Mesenchymal stem cell (in vitro differentiated cells and primary cell): ENCODE results near the gene KDM4B.

Experiments used
- DNase-seq: peaks from one replicate; pipeline ENCODE4 v3.0.0-alpha.2; 2013
- H2AFZ ChIP-seq: one replicate; pipeline ENCODE4 v1.6.1; 2013; ENCODE audit warnings: low read depth, mild to moderate bottlenecking, control low read depth, inconsistent platforms, low read length, moderate library complexity
- H2AK5ac ChIP-seq: 2 replicates; pipeline ENCODE4 v1.6.1; 2013; ENCODE audit warnings: low read length, moderate library complexity, mild to moderate bottlenecking, inconsistent platforms; ENCODE audit not compliant: severe bottlenecking
- H2BK120ac ChIP-seq: one replicate; pipeline ENCODE4 v1.6.1; 2013; ENCODE audit warnings: low read depth, mild to moderate bottlenecking, inconsistent platforms, low read length, moderate library complexity
- H2BK12ac ChIP-seq, 2 experiments: one replicate each; pipeline ENCODE4 v1.6.1; 2013; ENCODE audit warnings: inconsistent platforms in 2 of 2, low read length in 2 of 2, mild to moderate bottlenecking in 2 of 2, moderate library complexity in 2 of 2, control low read depth in 1 of 2
- H2BK15ac ChIP-seq: one replicate; pipeline ENCODE4 v1.6.1; 2013; ENCODE audit warnings: mild to moderate bottlenecking, low read depth, inconsistent platforms; ENCODE audit not compliant: poor library complexity, severe bottlenecking
- H2BK5ac ChIP-seq: 2 replicates; pipeline ENCODE4 v1.6.1; 2013; ENCODE audit warnings: low read depth, mild to moderate bottlenecking, low read length, control low read depth, inconsistent platforms; ENCODE audit not compliant: poor library complexity, severe bottlenecking
- H3K14ac ChIP-seq, 2 experiments: one replicate each; pipeline ENCODE4 v1.6.1; 2013; ENCODE audit warnings: inconsistent platforms in 2 of 2, low read length in 2 of 2, control low read depth in 1 of 2, mild to moderate bottlenecking in 1 of 2, moderate library complexity in 1 of 2
- H3K18ac ChIP-seq, 2 experiments: one replicate each; pipeline ENCODE4 v1.6.1; 2013; ENCODE audit warnings: inconsistent platforms in 2 of 2, low read length in 2 of 2, control low read depth in 1 of 2, low read depth in 1 of 2, mild to moderate bottlenecking in 1 of 2
- H3K23ac ChIP-seq, 2 experiments: one replicate each; pipeline ENCODE4 v1.6.1; 2013; ENCODE audit warnings: inconsistent platforms in 2 of 2, low read length in 2 of 2, mild to moderate bottlenecking in 2 of 2, moderate library complexity in 2 of 2, control low read depth in 1 of 2
- H3K27ac ChIP-seq: 2 replicates; pipeline ENCODE4 v1.5.1; 2013; ENCODE audit warnings: mild to moderate bottlenecking, moderate library complexity, low read length, control low read depth, inconsistent platforms; ENCODE audit not compliant: poor library complexity, severe bottlenecking
- H3K27me3 ChIP-seq, 2 experiments: 2 replicates each; pipeline versions ENCODE4 v1.6.1 to v1.7.0; 2013; ENCODE audit warnings: low read length in 2 of 2, mild to moderate bottlenecking in 2 of 2, moderate library complexity in 2 of 2, control low read depth in 1 of 2, inconsistent platforms in 1 of 2; ENCODE audit not compliant: control insufficient read depth in 1 of 2, insufficient read depth in 1 of 2
- H3K36me3 ChIP-seq, 2 experiments: 2 replicates each; pipeline versions ENCODE4 v1.6.1 to v1.7.0; 2013; ENCODE audit warnings: low read length in 2 of 2, control low read depth in 1 of 2, inconsistent platforms in 1 of 2, low read depth in 1 of 2, mild to moderate bottlenecking in 1 of 2; ENCODE audit not compliant: insufficient read depth in 2 of 2, control insufficient read depth in 1 of 2
- H3K4ac ChIP-seq, 2 experiments: one replicate each; pipeline ENCODE4 v1.6.1; 2013; ENCODE audit warnings: inconsistent platforms in 2 of 2, low read length in 2 of 2, mild to moderate bottlenecking in 2 of 2, moderate library complexity in 2 of 2, control low read depth in 1 of 2, low read depth in 1 of 2
- H3K4me1 ChIP-seq: 2 replicates; pipeline ENCODE4 v1.6.1; 2013; ENCODE audit warnings: low read depth, low read length, control low read depth; ENCODE audit not compliant: control insufficient read depth, insufficient read depth
- H3K4me2 ChIP-seq: 2 replicates; pipeline ENCODE4 v1.6.1; 2013; ENCODE audit warnings: low read length, mild to moderate bottlenecking, inconsistent platforms; ENCODE audit not compliant: poor library complexity, severe bottlenecking
- H3K4me3 ChIP-seq, 2 experiments: 2 replicates each; pipeline versions ENCODE4 v1.5.1 to v1.7.0; 2013; ENCODE audit warnings: low read length in 2 of 2, mild to moderate bottlenecking in 2 of 2, control low read depth in 1 of 2, low read depth in 1 of 2; ENCODE audit not compliant: insufficient read depth in 1 of 2
- H3K79me1 ChIP-seq: replicated peaks from 2 replicates; pipeline ENCODE4 v1.6.1; 2013; ENCODE audit warnings: mild to moderate bottlenecking, control low read depth, low read length, inconsistent platforms; ENCODE audit not compliant: poor library complexity, severe bottlenecking
- H3K9ac ChIP-seq: 2 replicates; pipeline ENCODE4 v1.7.0; 2013; ENCODE audit warnings: mild to moderate bottlenecking, low read length, moderate library complexity
- H3K9me3 ChIP-seq: 2 replicates; pipeline ENCODE4 v1.7.0; 2013; ENCODE audit warnings: mild to moderate bottlenecking, low read length; ENCODE audit not compliant: control insufficient read depth
- H4K8ac ChIP-seq: one replicate; pipeline ENCODE4 v1.6.1; 2013; ENCODE audit warnings: inconsistent platforms, mild to moderate bottlenecking, low read length, moderate library complexity
- H4K91ac ChIP-seq: one replicate; pipeline ENCODE4 v1.6.1; 2013; ENCODE audit warnings: mild to moderate bottlenecking, low read length, inconsistent platforms
- WGBS: methylation state at CpG from one replicate; pipeline ENCODE4 v1.1.7; 2013; ENCODE audit warnings: mixed read lengths; 5-methylcytosine and 5-hydroxymethylcytosine counted together

Gene KDM4B

DNA sequence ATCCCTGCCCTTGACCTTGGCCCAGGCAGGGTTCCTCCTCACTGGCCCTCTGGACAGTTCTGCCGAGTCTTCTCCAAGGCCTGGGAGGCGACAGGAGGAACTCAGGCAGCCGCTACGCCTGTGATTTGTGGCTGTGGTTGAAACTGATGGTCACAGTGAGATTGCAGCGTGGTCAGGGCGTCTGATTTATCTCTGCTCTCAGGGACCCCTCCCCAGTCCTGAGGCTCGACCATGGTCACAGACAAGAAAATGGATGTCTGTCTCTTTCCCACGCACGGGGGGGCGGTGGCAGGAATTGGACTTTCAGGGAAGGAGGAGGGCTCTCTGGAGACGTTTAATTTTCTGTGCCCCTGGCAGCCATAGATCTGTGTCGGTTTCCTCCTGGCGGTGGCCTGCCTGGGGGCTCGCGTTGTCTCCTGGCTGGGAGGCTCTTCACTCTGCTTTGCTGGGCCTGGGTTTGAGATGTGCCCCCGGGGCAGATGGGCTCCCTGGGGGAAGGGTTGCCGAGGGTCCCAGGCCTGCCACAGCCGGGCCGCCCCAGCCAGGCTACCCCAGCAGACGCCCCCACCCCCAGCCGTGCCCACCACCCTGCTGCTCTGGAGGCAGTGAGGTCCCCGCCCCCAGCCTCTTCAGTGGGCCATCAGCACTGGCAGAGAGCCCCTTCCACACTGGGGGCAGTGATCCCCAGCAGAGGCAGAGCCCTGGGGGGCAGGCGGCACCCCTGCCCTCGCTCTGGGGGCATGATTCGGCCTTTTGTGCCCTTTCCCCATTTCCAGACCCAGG, 167.4 kb downstream of the KDM4B start:
- WGBS, result 77% methylated on average over 22 of the region's 25 CpGs
- H3K27ac ChIP-seq, result no peak overlapping the region
- H2AK5ac ChIP-seq, result no peak overlapping the region
- H3K18ac ChIP-seq, result no peak overlapping the region
- H4K91ac ChIP-seq, result no peak overlapping the region
- no peak overlapping the region for H3K23ac ChIP-seq
- no peak overlapping the region for H3K4me2 ChIP-seq
- DNase-seq, result no peak
- no peak overlapping the region for H4K8ac ChIP-seq
- H2BK12ac ChIP-seq, result no peak overlapping the region
- peaks cover 10% of the 10 kb centered on the region for H3K79me1 ChIP-seq
- no peaks in the 10 kb centered on the region for H3K9me3 ChIP-seq
- no peak overlapping the region for H2BK120ac ChIP-seq
- no peak overlapping the region for H3K4ac ChIP-seq
- no peak overlapping the region for H2BK5ac ChIP-seq
- no peak overlapping the region for H2AFZ ChIP-seq
- H3K4me3 ChIP-seq, result no peak overlapping the region
- H3K36me3 ChIP-seq, result peaks cover 58 to 97% of the 10 kb centered on the region in 2 experiments
- peaks cover 13% of the 10 kb centered on the region for H3K4me1 ChIP-seq
- H3K14ac ChIP-seq, result no peak overlapping the region
- no peak overlapping the region for H2BK15ac ChIP-seq
- no peaks in the 10 kb centered on the region for H3K27me3 ChIP-seq
- H3K9ac ChIP-seq, result no peak overlapping the region

DNA sequence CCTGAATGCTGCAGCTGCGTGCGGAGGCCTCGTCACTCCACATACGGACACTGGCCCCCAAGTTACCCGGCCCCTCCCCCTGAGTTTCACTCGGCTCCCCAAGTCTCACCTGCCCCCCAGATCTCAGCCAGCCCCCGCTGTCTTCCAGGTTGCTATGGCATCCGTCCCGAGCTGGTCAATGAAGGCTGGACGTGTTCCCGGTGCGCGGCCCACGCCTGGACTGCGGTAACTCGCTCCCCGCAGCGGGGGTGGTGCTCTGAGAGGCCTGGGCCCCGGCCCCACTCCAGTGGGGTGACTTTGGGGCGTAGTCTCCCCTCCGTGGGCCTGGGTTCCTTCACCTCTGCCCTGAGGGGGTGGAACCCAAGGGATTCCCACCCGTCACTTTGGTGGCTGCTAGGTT, 168.2 kb downstream of the KDM4B start:
- H2BK12ac ChIP-seq, result no peak overlapping the region
- no peak overlapping the region for H3K4me2 ChIP-seq
- H3K4me1 ChIP-seq, result peaks cover 14% of the 10 kb centered on the region
- H3K23ac ChIP-seq, result no peak overlapping the region
- no peak overlapping the region for H3K4ac ChIP-seq
- no peak overlapping the region for H4K8ac ChIP-seq
- H3K36me3 ChIP-seq, result peaks cover 61 to 99% of the 10 kb centered on the region in 2 experiments
- no peak overlapping the region for H2AFZ ChIP-seq
- H3K27me3 ChIP-seq, result no peaks in the 10 kb centered on the region
- no peak overlapping the region for H2AK5ac ChIP-seq
- H3K9ac ChIP-seq, result no peak overlapping the region
- WGBS, result 93% methylated on average over 22 of the region's 22 CpGs
- no peak overlapping the region for H2BK120ac ChIP-seq
- no peak overlapping the region for H2BK5ac ChIP-seq
- H4K91ac ChIP-seq, result no peak overlapping the region
- no peak overlapping the region for H3K27ac ChIP-seq
- H3K14ac ChIP-seq, result no peak overlapping the region
- no peaks in the 10 kb centered on the region for H3K9me3 ChIP-seq
- no peak for DNase-seq
- H3K18ac ChIP-seq, result no peak overlapping the region
- no peak overlapping the region for H3K4me3 ChIP-seq
- no peak overlapping the region for H2BK15ac ChIP-seq
- H3K79me1 ChIP-seq, result peaks cover 18% of the 10 kb centered on the region

DNA sequence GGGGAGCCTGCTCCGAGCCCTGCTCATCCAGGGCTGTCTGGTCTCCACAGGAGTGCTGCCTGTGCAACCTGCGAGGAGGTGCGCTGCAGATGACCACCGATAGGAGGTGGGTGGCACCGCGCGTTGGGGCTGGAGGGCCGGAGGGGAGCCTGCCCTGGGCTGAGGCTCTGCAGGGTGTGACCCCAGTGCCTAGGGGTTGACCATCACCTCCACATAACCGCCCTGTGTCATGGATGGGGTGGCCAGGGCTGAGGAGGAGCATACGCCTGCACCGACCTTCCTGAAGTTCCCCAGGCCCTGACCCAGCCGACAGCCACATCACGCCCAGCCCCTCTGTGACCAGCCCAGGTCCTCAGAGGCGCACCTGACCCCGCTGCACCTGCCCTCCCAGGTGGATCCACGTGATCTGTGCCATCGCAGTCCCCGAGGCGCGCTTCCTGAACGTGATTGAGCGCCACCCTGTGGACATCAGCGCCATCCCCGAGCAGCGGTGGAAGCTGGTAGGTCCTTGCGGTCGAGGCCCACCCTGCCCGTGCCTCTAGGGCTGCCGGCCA, 168.7 kb downstream of the KDM4B start:
- peaks cover 22% of the 10 kb centered on the region for H3K79me1 ChIP-seq
- no peak overlapping the region for H3K4ac ChIP-seq
- H3K18ac ChIP-seq, result no peak overlapping the region
- H4K91ac ChIP-seq, result no peak overlapping the region
- H3K4me3 ChIP-seq, result no peak overlapping the region
- H2AK5ac ChIP-seq, result no peak overlapping the region
- H3K9ac ChIP-seq, result no peak overlapping the region
- H3K23ac ChIP-seq, result no peak overlapping the region
- no peak overlapping the region for H3K4me2 ChIP-seq
- no peak overlapping the region for H3K14ac ChIP-seq
- H2BK5ac ChIP-seq, result no peak overlapping the region
- H2BK15ac ChIP-seq, result no peak overlapping the region
- H2BK12ac ChIP-seq, result no peak overlapping the region
- no peak overlapping the region for H4K8ac ChIP-seq
- no peak overlapping the region for H2BK120ac ChIP-seq
- H3K36me3 ChIP-seq, result peaks cover 63 to 99% of the 10 kb centered on the region in 2 experiments
- WGBS, result 78% methylated on average over 29 of the region's 29 CpGs
- H3K4me1 ChIP-seq, result peaks cover 14% of the 10 kb centered on the region
- H3K9me3 ChIP-seq, result no peaks in the 10 kb centered on the region
- H2AFZ ChIP-seq, result no peak overlapping the region
- no peak overlapping the region for H3K27ac ChIP-seq
- DNase-seq, result no peak
- H3K27me3 ChIP-seq, result no peaks in the 10 kb centered on the region

DNA sequence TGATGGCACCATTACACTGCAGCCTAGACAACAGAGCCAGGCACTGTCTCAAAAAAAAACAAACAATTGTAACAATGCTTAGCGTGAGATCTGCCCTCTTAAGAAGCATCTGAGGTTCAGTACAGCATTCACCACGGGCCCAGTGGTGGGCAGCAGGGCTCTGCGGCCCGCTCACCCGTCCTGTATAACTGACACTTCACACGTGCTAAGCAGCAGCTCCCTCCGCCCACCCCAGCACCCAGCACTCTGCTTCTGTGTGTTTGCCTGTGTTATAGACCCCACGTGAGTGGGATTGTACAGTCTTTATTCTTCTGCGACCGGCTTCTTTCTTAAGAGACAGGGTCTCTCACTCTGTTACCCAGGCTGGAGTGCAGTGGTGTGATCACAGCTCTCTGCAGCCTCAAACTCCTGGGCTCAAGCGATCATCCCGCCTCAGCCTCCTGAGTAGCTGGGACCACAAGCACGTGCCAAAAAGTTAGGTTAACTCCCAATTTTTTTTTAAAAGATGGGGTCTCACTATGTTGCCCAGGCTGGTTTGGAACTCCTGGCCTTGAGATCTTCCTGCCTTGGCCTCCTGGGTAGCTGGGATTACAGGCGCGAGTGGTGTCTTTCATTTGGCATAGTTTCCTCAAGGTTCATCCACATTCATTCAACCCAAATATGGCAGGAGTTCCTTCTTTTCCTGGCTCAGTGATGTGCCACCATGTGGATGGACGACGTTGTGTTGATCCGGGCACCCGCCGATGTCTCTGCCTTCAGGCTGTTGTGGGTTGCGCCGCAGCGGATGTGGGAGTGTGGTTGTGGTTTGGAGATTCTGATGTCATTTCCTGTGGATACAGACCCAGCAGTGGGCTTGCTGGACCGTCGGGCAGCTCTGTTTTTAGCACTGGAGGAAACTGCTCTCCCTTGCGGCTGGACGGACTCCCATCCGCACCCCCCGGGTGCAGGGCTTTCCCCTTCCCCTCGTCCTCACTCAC, 170.0 kb downstream of the KDM4B start:
- 84% methylated on average over 27 of the region's 30 CpGs for WGBS
- H3K18ac ChIP-seq, result no peak overlapping the region
- no peak overlapping the region for H3K4ac ChIP-seq
- H3K9ac ChIP-seq, result no peak overlapping the region
- H2AK5ac ChIP-seq, result no peak overlapping the region
- H2BK12ac ChIP-seq, result no peak overlapping the region
- H3K79me1 ChIP-seq, result peaks cover 28% of the 10 kb centered on the region
- DNase-seq, result peak; percentile 77
- H3K14ac ChIP-seq, result no peak overlapping the region
- peak overlapping the region; percentile 29 for H2BK15ac ChIP-seq
- peaks cover 14% of the 10 kb centered on the region for H3K4me1 ChIP-seq
- H4K91ac ChIP-seq, result no peak overlapping the region
- peak overlapping the region; percentile 25 for H3K27ac ChIP-seq
- H2BK5ac ChIP-seq, result no peak overlapping the region
- no peak overlapping the region for H3K23ac ChIP-seq
- H3K4me3 ChIP-seq, result no peak overlapping the region
- no peak overlapping the region for H4K8ac ChIP-seq
- no peak overlapping the region for H3K4me2 ChIP-seq
- no peaks in the 10 kb centered on the region for H3K27me3 ChIP-seq
- H2AFZ ChIP-seq, result no peak overlapping the region
- no peak overlapping the region for H2BK120ac ChIP-seq
- H3K9me3 ChIP-seq, result no peaks in the 10 kb centered on the region
- peaks cover 58 to 98% of the 10 kb centered on the region in 2 experiments for H3K36me3 ChIP-seq
